Caco-2 (cell line): ENCODE results near the gene MRPS6. TPM values are rescaled to one million over a fixed set of nuclear protein-coding genes. Genes with fewer than 3 reads are reported as not detected.
A peak's percentile ranks its signal among the peaks of the same experiment; 100 is the strongest.

Source experiments
- BruUV-seq: library from RNA; stranded (reverse); fragments of 400-500 nt; replicated peaks from 2 replicates; lab custom pipeline; 2021; lab: Mats Ljungman, UMichigan
- CTCF ChIA-PET: fragments of 300-600 bp; sonication (Branson Sonifier 250); formaldehyde crosslinking; loops from one replicate; lab custom pipeline; 2022; ENCODE audit warnings: antibody characterized with exemption; lab: Charles Lee
- POLR2A ChIA-PET: fragments of 300-600 bp; sonication (Branson Sonifier 250); formaldehyde crosslinking; loops from one replicate; lab custom pipeline; 2022; ENCODE audit warnings: antibody characterized with exemption; lab: Charles Lee
- DNase-seq, 2 experiments: peaks; one replicate each; pipeline versions ENCODE4 v3.0.0 to v3.0.0-alpha.2; 2020 to 2022
- H3K27me3 ChIP-seq: replicated peaks from 2 replicates; pipeline ENCODE4 v1.6.0; 2011; ENCODE audit warnings: low read length; ENCODE audit not compliant: control insufficient read depth, insufficient read depth
- H3K36me3 ChIP-seq: 2 replicates; pipeline ENCODE4 v1.5.1; 2011; ENCODE audit warnings: low read length; ENCODE audit not compliant: control insufficient read depth, insufficient read depth
- H3K4me1 ChIP-seq: fragments of 250-450 bp; sonication (Bioruptor Pico); 2 replicates; pipeline ENCODE4 v1.5.1; 2020; ENCODE audit warnings: mild to moderate bottlenecking
- H3K4me3 ChIP-seq: 2 replicates; pipeline ENCODE4 v1.5.1; 2011; ENCODE audit warnings: low read depth, mild to moderate bottlenecking, control low read depth, low read length
- H3K9me3 ChIP-seq: fragments of 250-450 bp; sonication (Bioruptor Pico); 2 replicates; pipeline ENCODE4 v1.5.1; 2020; ENCODE audit warnings: mild to moderate bottlenecking, moderate library complexity
- H3K27ac Mint-ChIP-seq: one replicate; pipeline ENCODE4 v1.8.0; 2022; ENCODE audit warnings: mixed read lengths; ENCODE audit not compliant: unreplicated experiment
- H3K27me3 Mint-ChIP-seq: one replicate; pipeline ENCODE4 v1.8.0; 2022; ENCODE audit warnings: mixed read lengths; ENCODE audit not compliant: insufficient read depth, unreplicated experiment
- H3K36me3 Mint-ChIP-seq: one replicate; pipeline ENCODE4 v1.8.0; 2022; ENCODE audit warnings: mild to moderate bottlenecking, mixed read lengths; ENCODE audit not compliant: insufficient read depth, unreplicated experiment
- H3K4me1 Mint-ChIP-seq: one replicate; pipeline ENCODE4 v1.8.0; 2022; ENCODE audit warnings: low read depth, mixed read lengths; ENCODE audit not compliant: unreplicated experiment
- H3K4me3 Mint-ChIP-seq: one replicate; pipeline ENCODE4 v1.8.0; 2022; ENCODE audit warnings: mild to moderate bottlenecking, moderate library complexity, mixed read lengths; ENCODE audit not compliant: unreplicated experiment
- H3K9me3 Mint-ChIP-seq: one replicate; pipeline ENCODE4 v1.8.0; 2022; ENCODE audit warnings: mixed read lengths; ENCODE audit not compliant: unreplicated experiment
- CTCF ChIP-seq, 2 experiments: fragments of 200-600 bp in 1 of 2; IDR thresholded peaks; 1 replicate in 1 of 2; 2 replicates in 1 of 2; pipeline versions ENCODE4 v1.5.1 to v1.8.0; 2011 to 2022; ENCODE audit warnings: antibody characterized with exemption in 1 of 2, control low read depth in 1 of 2, inconsistent platforms in 1 of 2, low read depth in 1 of 2, low read length in 1 of 2, mild to moderate bottlenecking in 1 of 2, moderate library complexity in 1 of 2; ENCODE audit not compliant: insufficient read depth in 1 of 2, severe bottlenecking in 1 of 2, unreplicated experiment in 1 of 2
- intact Hi-C: fragments of 100-400 bp; cut with micrococcal nuclease; formaldehyde crosslinking; loops from one replicate; pipeline ENCODE4 v1.10.0; 2022; ENCODE audit not compliant: unreplicated experiment
- total RNA-seq: library from RNA; stranded (reverse); gene quantifications from 2 replicates; pipeline ENCODE4 v1.2.3, GENCODE V29; 2022

MRPS6 gene
- total RNA-seq, 1 experiment from 2014 or later: 104 TPM

GRCh38 chr21:34129901-34130715, 56.7 kb downstream of the MRPS6 start:
- Mint-ChIP-seq H3K36me3 (peaks cover 63% of the 10 kb centered on the region), H3K27ac (peak overlapping the region; percentile 68), H3K4me1 (peaks cover 16% of the 10 kb centered on the region), H3K27me3 (no peaks in the 10 kb centered on the region), H3K4me3 (no peak overlapping the region), H3K9me3 (peaks cover 6% of the 10 kb centered on the region)
- H3K36me3 ChIP-seq: no peaks in the 10 kb centered on the region; the same call in none of the 2 replicates
- H3K27me3 ChIP-seq: no peaks in the 10 kb centered on the region
- no peak for TF ChIP-seq CTCF (IDR thresholded peaks at IDR 0.05; ENCODE audit: insufficient read depth in 1 of 2, low read depth in 1 of 2, low read length in 1 of 2, severe bottlenecking in 1 of 2, unreplicated experiment in 1 of 2)
- intact Hi-C loops: no loop called here
- 0 out of 2 replicates have a peak, but pooled peaks cover 5% of the 10 kb centered on the region for H3K4me1 ChIP-seq
- no peak overlapping the region for H3K4me3 ChIP-seq
- DNase-seq: no peak
- CTCF ChIA-PET: interaction anchor here (1.2 kb wide), 1 partner anchor 72 kb away, joined by 7 read pairs; no protein-coding TSS in a partner anchor
- H3K9me3 ChIP-seq: no peaks in the 10 kb centered on the region
- POLR2A ChIA-PET: no interaction called here
- no TSS peak for BruUV-seq

- peaks cover 16% of the 10 kb centered on the region for H3K4me1 Mint-ChIP-seq
- ChIA-PET POLR2A (no interaction called here), CTCF (no interaction called here)
- 0 out of 2 replicates have a peak, but pooled peaks cover 5% of the 10 kb centered on the region for H3K4me1 ChIP-seq
- no peaks in the 10 kb centered on the region for H3K27me3 ChIP-seq
- DNase-seq: no peak
- no peaks in the 10 kb centered on the region for H3K27me3 Mint-ChIP-seq
- H3K9me3 Mint-ChIP-seq: peaks cover 6% of the 10 kb centered on the region
- no peaks in the 10 kb centered on the region; the same call in none of the 2 replicates for H3K36me3 ChIP-seq
- BruUV-seq: no TSS peak
- peak overlapping the region; percentile 68 for H3K27ac Mint-ChIP-seq
- no peak overlapping the region for H3K4me3 ChIP-seq
- no peaks in the 10 kb centered on the region for H3K9me3 ChIP-seq
- intact Hi-C loops: no loop called here
- peaks cover 58% of the 10 kb centered on the region for H3K36me3 Mint-ChIP-seq
- no peak for TF ChIP-seq CTCF (IDR thresholded peaks at IDR 0.05; ENCODE audit: insufficient read depth in 1 of 2, low read depth in 1 of 2, low read length in 1 of 2, severe bottlenecking in 1 of 2, unreplicated experiment in 1 of 2)
- H3K4me3 Mint-ChIP-seq: no peak overlapping the region
Measured at GRCh38 chr21:34130716-34130985, 57.3 kb downstream of the MRPS6 start.

- Mint-ChIP-seq H3K4me1 (peaks cover 16% of the 10 kb centered on the region), H3K27ac (no peak overlapping the region), H3K36me3 (peaks cover 54% of the 10 kb centered on the region), H3K9me3 (peaks cover 6% of the 10 kb centered on the region), H3K4me3 (no peak overlapping the region), H3K27me3 (no peaks in the 10 kb centered on the region)
- TF ChIP-seq CTCF (IDR thresholded peaks at IDR 0.05; ENCODE audit: insufficient read depth in 1 of 2, low read depth in 1 of 2, low read length in 1 of 2, severe bottlenecking in 1 of 2, unreplicated experiment in 1 of 2): no peak
- H3K36me3 ChIP-seq: no peaks in the 10 kb centered on the region; the same call in none of the 2 replicates
- no peak overlapping the region for H3K4me3 ChIP-seq
- CTCF ChIA-PET: no interaction called here
- intact Hi-C loops: no loop called here
- 0 out of 2 replicates have a peak, but pooled peaks cover 5% of the 10 kb centered on the region for H3K4me1 ChIP-seq
- no TSS peak for BruUV-seq
- no peaks in the 10 kb centered on the region for H3K9me3 ChIP-seq
- POLR2A ChIA-PET: no interaction called here
- DNase-seq: no peak
- H3K27me3 ChIP-seq: no peaks in the 10 kb centered on the region
Measured at GRCh38 chr21:34131586-34131985, 58.2 kb downstream of the MRPS6 start.
